Measurements from ENCODE around the gene MMS19. TPM values are rescaled to one million over a fixed set of nuclear protein-coding genes. Genes with fewer than 3 reads are reported as not detected.
A peak's percentile ranks its signal among the peaks of the same experiment; 100 is the strongest.

MMS19 gene
- total RNA-seq, 6 donors from 2014 or later = 62.5 to 148 (median 77.0) TPM

DNA sequence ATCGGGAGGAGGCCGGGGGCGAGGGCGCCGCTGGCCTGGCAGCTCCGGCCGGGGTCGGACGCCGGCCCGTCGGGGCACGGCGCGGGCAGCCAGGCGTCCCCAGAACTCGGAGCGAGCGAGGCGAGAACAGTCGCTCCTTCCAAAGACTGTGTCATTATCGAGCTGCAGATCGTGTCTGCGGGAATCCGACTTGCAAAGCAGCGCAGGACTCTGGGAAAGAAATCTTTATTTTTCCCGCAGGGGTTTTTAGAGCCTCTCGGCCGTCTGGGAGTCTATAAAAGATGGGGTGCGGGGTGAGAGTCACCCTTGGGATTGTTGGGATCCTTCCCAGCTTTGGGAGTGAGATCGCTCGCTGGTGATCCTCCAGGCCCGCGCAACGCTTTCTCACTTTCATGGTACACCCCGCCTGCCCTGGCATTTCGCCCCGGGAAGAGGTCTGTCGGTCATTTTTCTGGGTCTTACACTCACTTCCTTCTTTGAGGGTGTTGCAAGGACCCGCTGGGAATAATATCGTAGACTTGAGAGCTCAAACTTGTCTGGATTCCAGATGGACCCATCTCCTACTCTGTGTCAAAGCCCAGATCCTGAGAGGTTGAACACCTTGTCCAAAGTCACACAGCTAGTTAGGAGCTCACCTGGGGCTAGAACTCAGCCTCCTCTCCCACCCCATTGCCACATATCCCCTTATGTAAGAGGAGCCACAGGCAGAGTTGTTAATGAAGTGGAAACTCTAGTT, 1.5 kb upstream of the MMS19 start:
- Histone ChIP-seq H3K36me3 (no peaks in the 10 kb centered on the region), H3K27me3 (no peaks in the 10 kb centered on the region), H3K4me1 (peaks cover 28 to 50% (median 44%) of the 10 kb centered on the region in 4 donors), H3K4me3 (peak overlapping the region; percentile 82 to 97 (median 90)), H3K27ac (peak overlapping the region; percentile 91 to 97 (median 93)), H3K9me3 (no peaks in the 10 kb centered on the region)
- no peak for ATAC-seq (ENCODE audit: low FRiP score in 2 of 2)
- TF ChIP-seq POLR2A (IDR thresholded peaks at IDR 0.05) (peak in 1 of 4 donors; percentile 26), EP300 (IDR thresholded peaks at IDR 0.05) (no peak), POLR2AphosphoS5 (IDR thresholded peaks at IDR 0.05) (peak in 1 of 2 donors; percentile 11)
- TF ChIP-seq, protein P1, sequence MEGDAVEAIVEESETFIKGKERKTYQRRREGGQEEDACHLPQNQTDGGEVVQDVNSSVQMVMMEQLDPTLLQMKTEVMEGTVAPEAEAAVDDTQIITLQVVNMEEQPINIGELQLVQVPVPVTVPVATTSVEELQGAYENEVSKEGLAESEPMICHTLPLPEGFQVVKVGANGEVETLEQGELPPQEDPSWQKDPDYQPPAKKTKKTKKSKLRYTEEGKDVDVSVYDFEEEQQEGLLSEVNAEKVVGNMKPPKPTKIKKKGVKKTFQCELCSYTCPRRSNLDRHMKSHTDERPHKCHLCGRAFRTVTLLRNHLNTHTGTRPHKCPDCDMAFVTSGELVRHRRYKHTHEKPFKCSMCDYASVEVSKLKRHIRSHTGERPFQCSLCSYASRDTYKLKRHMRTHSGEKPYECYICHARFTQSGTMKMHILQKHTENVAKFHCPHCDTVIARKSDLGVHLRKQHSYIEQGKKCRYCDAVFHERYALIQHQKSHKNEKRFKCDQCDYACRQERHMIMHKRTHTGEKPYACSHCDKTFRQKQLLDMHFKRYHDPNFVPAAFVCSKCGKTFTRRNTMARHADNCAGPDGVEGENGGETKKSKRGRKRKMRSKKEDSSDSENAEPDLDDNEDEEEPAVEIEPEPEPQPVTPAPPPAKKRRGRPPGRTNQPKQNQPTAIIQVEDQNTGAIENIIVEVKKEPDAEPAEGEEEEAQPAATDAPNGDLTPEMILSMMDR (IDR thresholded peaks at IDR 0.05) = no peak
- DNase-seq = peak in 1 of 2 donors; percentile 75
- 2 to 15% methylated on average over 12 to 21 of the region's 41 CpGs for WGBS, 2 donors

DNA sequence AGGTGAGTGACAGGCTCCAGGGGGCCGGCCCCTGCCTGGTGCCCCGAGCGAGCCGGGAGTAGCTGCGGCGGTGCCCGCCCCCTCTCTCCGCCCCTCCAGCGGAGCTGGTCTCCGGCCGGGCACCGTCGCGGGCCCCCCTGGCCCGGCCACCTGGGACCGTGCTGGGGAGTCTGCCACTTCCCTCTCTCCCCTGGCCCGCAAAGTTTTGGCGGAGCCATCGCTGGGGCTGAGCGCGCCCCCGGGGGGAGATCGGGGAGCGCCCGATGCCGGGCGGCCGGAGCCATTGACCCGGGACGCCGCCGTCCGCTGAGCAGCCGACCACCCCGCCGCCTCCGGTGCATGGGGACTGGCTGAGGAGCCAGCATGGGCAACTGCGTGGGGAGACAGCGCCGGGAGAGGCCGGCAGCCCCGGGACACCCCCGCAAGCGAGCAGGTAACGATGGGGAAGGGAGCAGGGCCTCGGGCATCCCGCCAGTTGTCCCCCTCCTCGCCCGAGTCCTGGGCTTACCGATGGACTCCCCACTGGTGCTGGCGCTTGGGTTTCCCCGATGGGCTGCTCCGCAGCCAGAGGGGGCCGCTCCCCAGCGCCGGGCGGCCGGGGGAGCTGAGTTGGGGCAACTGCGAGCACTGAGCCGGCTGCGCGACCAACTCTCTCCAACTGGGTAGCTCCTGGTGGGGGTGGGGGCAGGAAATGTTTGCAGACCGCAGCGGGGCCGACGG, 779 bp upstream of the MMS19 start, which contains the start of gene UBTD1:
UBTD1 (plus strand) TSS at position 84 of the 720 bp plus-strand sequence; CDS start at position 364, 280 bp downstream.
- 0% methylated on average over 2 to 39 of the region's 66 CpGs for WGBS, 2 donors
- peak within 1 kb of the TSS; percentile 91 to 97 (median 93) for H3K27ac ChIP-seq
- DNase-seq (peak; percentile 59 to 90), ATAC-seq (ENCODE audit: low FRiP score in 2 of 2) (peak in 1 of 2 donors; percentile 20)
- TF ChIP-seq, protein P1 (IDR thresholded peaks at IDR 0.05) = peak in 1 of 6 experiments; percentile 7
- TF ChIP-seq POLR2A (IDR thresholded peaks at IDR 0.05) (peak in 3 of 4 donors; percentile 55 to 75 (median 64)), POLR2AphosphoS5 (IDR thresholded peaks at IDR 0.05) (peak in 1 of 2 donors; percentile 11), EP300 (IDR thresholded peaks at IDR 0.05) (no peak)
- no peaks in the 10 kb centered on the region for H3K27me3 ChIP-seq
- H3K9me3 ChIP-seq = no peaks in the 10 kb centered on the region
- peaks cover 33 to 52% (median 49%) of the 10 kb centered on the region in 4 donors for H3K4me1 ChIP-seq
- no peaks in the 10 kb centered on the region for H3K36me3 ChIP-seq
- H3K4me3 ChIP-seq = peak within 1 kb of the TSS; percentile 82 to 97 (median 90)

DNA sequence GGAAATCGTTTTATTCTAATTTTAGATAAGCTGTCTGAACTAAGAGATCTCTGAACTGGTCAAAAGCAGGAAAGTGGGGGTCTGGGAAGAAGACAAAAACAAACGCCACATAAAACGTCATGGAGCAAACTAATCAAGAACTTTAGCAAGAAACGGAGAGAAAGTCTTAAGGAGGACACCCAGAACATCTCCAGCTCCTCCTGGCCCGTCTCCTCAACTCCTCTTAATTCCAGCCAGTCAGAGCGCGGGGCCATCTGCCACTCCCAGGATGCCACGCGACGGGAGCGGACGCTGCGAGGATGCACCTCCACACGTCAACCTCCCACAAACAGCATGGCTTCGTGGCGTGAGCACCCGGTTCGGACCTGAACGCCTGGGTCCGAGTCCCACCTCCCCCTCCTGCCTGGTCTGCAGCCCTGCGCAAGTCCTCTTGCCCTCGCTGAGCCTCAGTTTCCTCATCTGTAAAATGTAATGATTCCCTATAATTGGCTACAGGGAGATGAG, 598 bp downstream of the MMS19 start:
- TF ChIP-seq POLR2AphosphoS5 (IDR thresholded peaks at IDR 0.05) = peak; percentile 37 to 47
- no peak for TF ChIP-seq EP300 (IDR thresholded peaks at IDR 0.05)
- TF ChIP-seq POLR2A (IDR thresholded peaks at IDR 0.05) = no peak
- TF ChIP-seq, protein P1 (IDR thresholded peaks at IDR 0.05) = no peak
- H3K36me3 ChIP-seq = peaks cover 0 to 4% (median 1%) of the 10 kb centered on the region in 4 donors
- H3K9me3 ChIP-seq = no peaks in the 10 kb centered on the region
- H3K4me3 ChIP-seq = peak overlapping the region; percentile 82 to 94 (median 86)
- 0% methylated on average over 22 of the region's 22 CpGs for WGBS, 2 donors
- ATAC-seq (ENCODE audit: low FRiP score in 2 of 2) (peak; percentile 30 to 75), DNase-seq (peak; percentile 85 to 90)
- peaks cover 33 to 47% (median 45%) of the 10 kb centered on the region in 4 donors for H3K4me1 ChIP-seq
- H3K27ac ChIP-seq = peak overlapping the region; percentile 91 to 97 (median 93)
- H3K27me3 ChIP-seq = no peaks in the 10 kb centered on the region

DNA sequence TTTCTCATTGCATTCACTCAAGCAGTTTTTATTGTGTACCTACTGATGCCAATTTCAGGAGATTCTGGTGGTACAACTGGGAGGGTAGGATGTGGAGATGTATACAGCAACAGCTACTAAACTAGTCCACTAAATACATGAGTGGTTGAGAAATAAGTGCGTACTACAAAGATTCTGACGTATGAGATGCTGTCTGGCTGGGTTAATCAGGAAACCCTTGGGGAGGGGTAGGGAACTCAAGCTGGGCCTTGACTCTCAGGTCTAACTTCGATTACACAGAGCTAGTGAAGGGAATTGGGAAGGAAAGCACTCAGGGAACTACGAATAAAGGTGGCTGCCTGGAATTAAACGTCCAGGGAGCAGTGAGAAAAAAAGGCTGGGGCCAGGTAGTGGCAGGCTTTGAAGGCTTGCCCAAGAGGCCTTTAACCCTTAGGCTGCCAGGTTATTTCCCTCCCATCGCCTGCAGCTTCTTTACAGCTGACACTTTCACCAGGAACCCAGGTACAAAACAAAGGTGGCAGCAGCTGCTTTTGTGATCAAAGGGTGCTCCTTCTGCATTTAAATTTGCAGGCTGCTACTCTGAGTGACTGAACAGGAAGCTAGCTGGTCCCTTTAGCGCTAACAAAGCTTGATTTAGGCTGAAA, 3.2 kb downstream of the MMS19 start:
- no peaks in the 10 kb centered on the region for H3K27me3 ChIP-seq
- H3K9me3 ChIP-seq = no peaks in the 10 kb centered on the region
- ATAC-seq (ENCODE audit: low FRiP score in 2 of 2) (no peak), DNase-seq (no peak)
- TF ChIP-seq EP300 (IDR thresholded peaks at IDR 0.05) (no peak), POLR2AphosphoS5 (IDR thresholded peaks at IDR 0.05) (no peak), POLR2A (IDR thresholded peaks at IDR 0.05) (no peak)
- TF ChIP-seq, protein P1 (IDR thresholded peaks at IDR 0.05) = no peak
- 37 to 42% methylated on average over 7 of the region's 7 CpGs for WGBS, 2 donors
- H3K4me1 ChIP-seq = peaks cover 33 to 54% (median 42%) of the 10 kb centered on the region in 4 donors
- H3K4me3 ChIP-seq = no peak overlapping the region
- peaks cover 0 to 4% (median 1%) of the 10 kb centered on the region in 4 donors for H3K36me3 ChIP-seq
- H3K27ac ChIP-seq = peak overlapping the region; percentile 1 to 66 (median 59)

Measured in upper lobe of left lung (tissue), 6 donors.